WI38 (cell line): ENCODE data around the gene MAB21L2.
"Not testable (repeated sequence)": the region's sequence is repeated elsewhere in the genome, so short reads cannot be mapped to it uniquely, and the experiment has no call there.

Source experiments
- H3K4me3 ChIP-seq: 2 replicates; pipeline ENCODE4 v1.5.1; 2011; ENCODE audit warnings: low read depth, mild to moderate bottlenecking, control low read depth, low read length
- TF ChIP-seq, protein P1 (sequence below): IDR thresholded peaks from 2 replicates; pipeline ENCODE4 v1.5.1; 2012; ENCODE audit warnings: low read depth, mild to moderate bottlenecking, control low read depth, low read length

MAB21L2 gene

DNA sequence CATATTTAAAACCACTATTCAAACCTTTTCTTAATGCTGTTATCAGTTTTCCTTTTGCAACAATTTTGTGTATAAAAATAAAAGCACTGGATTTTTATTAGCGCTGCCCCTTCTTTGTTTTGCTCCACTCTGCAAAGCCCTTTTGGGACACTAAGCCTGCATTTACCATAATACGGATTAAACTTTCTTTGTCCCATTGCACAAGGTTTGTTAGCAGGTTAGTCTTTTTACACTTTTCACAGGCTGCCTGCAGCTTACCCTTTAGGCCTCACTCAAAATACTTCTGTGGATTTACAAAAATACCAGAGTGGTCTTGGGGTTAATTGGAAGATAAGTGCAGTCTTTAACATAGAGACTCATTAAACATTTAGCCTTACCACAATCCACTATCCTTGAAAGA lies 35.7 kb upstream of the MAB21L2 start:
- TF ChIP-seq, protein P1, sequence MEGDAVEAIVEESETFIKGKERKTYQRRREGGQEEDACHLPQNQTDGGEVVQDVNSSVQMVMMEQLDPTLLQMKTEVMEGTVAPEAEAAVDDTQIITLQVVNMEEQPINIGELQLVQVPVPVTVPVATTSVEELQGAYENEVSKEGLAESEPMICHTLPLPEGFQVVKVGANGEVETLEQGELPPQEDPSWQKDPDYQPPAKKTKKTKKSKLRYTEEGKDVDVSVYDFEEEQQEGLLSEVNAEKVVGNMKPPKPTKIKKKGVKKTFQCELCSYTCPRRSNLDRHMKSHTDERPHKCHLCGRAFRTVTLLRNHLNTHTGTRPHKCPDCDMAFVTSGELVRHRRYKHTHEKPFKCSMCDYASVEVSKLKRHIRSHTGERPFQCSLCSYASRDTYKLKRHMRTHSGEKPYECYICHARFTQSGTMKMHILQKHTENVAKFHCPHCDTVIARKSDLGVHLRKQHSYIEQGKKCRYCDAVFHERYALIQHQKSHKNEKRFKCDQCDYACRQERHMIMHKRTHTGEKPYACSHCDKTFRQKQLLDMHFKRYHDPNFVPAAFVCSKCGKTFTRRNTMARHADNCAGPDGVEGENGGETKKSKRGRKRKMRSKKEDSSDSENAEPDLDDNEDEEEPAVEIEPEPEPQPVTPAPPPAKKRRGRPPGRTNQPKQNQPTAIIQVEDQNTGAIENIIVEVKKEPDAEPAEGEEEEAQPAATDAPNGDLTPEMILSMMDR = no peak
- no peak overlapping the region for H3K4me3 ChIP-seq

DNA sequence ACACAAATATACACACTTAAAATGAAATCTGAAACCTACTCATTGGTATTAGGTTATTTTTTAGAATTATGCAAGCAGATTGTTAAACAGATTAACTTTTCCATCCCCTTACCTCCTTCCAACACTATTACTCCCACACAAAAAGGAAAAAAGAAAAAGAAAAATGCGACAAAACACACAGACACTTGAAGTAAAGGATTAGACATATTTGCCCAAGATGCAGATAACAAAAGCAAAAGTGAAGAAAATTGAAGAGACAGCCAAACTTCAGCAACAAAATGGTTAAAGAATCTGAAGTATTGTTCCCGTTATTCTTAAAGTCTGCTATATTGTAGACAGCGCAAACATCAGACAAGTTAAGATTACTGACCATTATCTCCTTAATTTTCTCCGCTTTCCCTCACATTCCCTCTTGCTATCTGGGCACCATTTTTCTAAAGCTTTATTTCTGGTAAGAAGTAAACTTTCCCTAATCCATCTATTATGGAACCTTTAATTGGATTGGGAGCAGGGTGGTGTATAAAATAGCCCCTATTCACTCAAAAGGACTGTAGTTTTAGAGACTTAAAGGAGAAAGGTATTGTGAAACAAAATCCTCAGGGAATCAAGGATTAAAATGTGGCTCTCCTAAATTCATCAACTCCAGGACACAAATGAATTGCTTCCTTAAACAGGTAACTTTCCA lies 34.7 kb upstream of the MAB21L2 start:
- TF ChIP-seq, protein P1 = no peak
- H3K4me3 ChIP-seq = no peak overlapping the region

DNA sequence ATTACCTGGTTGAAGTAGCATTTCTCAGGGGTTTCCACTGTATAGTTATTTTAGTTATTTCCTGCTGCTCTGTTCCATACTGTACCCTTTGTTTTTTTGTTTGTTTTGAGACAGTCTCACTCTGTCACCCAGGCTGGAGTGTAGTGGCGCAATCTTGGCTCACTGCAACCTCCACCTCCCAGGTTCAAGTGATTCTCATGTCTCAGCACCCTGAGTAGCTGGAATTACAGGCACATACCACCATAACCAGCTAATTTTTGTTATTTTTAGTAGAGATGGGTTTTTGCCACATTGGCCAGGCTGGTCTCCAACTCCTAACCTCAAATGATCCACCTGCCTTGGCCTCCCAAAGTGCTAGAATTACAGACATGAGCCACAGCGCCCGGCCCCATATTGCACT lies 24.1 kb upstream of the MAB21L2 start:
- H3K4me3 ChIP-seq = not testable (repeated sequence)

DNA sequence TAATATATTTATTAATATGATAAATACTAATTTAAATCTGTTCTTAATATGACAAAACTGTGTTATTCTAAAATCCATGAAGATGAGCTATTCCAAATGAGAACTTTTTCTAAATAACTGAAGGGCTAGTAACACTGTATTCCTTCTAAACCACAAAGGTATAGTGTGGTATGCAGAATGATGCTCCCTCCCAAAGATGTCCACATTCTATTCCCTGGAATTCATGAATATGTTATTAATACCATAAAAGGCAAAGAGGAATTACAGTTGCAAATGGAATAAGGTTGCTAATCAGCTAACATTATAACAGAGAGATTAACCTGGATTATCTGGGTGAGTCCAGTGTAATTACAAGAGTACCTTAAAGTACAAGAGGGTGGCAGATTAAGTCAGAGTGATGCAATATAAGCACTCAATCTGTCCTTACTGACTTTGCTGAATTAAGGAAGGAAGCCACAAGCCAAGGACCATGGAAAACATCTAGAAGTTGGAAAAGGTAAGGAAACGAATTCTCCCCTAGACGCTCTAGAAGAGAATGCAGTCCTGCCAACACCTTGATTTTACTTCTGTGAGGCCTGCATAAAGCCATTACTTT lies 20.7 kb upstream of the MAB21L2 start:
- H3K4me3 ChIP-seq = no peak overlapping the region
- TF ChIP-seq, protein P1 = no peak

DNA sequence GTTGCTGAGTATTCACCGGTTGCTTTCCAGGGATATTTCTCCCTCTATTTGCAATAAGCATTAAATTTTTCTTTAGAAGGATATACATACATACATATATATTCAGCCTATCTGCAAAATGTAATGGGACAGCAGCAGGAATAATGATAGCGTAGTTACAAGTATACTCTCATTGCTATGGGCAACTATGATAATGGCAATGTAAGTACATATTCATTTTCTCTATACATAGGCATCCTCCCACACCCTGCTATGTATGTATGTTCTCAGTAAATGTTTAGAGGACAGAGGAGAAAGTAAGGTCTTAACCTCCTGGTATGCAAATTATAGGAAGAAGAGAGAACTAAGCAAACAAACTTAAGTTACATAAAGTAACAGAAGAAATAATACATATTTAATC lies 19.7 kb upstream of the MAB21L2 start:
- TF ChIP-seq, protein P1 = no peak
- H3K4me3 ChIP-seq = no peak overlapping the region

DNA sequence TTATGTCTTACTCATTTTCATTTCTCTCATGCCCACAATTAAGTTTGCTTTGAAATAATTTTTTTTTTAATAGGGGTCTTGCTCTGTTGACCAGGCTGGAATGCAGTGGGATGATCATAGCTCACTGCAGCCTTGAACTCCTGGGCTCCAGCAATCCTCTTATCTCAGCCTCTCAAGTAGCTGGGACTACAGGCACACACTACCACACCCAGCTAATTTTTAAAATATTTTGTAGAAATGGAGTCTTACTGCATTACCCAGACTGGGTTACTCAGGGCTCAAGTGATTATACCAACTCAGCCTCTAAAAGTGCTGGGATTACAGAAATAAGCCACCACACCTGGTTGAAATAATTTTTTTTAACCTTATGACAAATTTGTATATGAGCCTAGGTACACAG lies 19.2 kb upstream of the MAB21L2 start:
- TF ChIP-seq, protein P1 = no peak
- H3K4me3 ChIP-seq = no peak overlapping the region

DNA sequence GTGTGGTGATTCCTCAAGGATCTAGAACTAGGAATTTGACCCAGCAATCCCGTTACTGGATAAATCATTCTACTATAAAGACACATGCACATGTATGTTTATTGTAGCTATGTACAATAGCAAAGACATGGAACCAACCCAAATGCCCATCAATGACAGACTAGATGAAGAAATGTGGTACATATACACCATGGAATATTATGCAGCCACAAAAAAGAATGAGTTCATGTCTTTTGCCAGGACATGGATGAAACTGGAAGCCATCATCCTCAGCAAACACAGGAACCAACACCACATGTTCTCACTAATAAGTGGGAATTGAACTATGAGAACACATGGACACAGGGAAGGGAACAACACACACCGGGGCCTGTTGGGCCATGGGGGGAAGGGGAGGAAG lies 17.0 kb upstream of the MAB21L2 start:
- not testable (repeated sequence) for H3K4me3 ChIP-seq

DNA sequence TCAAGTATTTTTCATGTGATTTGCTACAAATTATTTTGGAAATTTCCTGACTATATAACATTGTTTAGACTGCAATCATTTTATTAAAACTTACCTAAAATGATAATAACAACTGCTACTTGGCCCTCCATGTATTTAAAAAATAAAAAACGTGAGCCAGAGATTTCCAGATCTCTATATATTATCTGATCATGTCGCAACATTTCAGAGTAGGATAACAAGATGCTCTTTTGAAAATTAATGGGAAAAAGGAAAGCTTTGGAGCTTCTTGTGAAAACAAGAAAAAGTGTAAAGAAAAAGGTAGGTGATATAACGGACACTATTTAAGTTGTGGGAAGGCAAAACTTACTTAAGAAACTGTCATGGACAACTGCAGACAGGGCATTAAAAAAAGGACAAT lies 14.9 kb upstream of the MAB21L2 start:
- H3K4me3 ChIP-seq = no peak overlapping the region
- TF ChIP-seq, protein P1 = no peak
